ENCODE results near the gene TRPM8. TPM values are rescaled to one million over a fixed set of nuclear protein-coding genes. Genes with fewer than 3 reads are reported as not detected.

The TRPM8 gene
- total and polyA plus RNA-seq, 2 of the 8 experiments (the other 6 are each of a cell fraction or from before 2014, with no cell fraction given) = 0.18 to 0.54 TPM

DNA sequence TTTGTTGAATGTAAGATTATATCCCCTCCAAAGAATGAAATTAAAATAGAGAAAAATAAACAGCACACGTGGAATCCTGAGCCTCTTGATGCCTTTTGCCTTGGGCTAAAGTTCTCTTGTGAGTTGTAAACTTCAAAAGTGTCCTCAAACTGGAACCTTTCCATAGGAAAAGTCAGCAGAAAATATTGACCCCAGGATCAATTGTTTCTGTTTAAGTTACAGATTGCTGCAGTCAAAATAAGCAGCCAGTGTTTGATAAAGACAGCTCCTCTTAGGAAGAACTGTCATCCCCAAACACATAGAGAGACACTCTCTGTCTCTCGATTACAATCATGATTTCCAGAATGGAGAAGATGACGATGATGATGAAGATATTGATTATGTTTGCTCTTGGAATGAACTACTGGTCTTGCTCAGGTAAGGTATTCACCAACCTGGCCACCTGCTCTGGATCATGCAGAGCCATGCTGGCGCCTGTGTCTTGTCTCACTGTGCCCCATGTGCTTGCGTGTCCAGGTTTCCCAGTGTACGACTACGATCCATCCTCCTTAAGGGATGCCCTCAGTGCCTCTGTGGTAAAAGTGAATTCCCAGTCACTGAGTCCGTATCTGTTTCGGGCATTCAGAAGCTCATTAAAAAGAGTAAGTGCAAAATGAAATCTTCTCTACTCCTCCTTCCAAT is 133.4 kb downstream of the TRPM8 start, which contains the start of gene SPP2 (continued):
- TF ChIP-seq NANOG (IDR thresholded peaks at IDR 0.05; ENCODE audit: insufficient read depth, low read depth, low read length, poor library complexity, severe bottlenecking) (no peak), POU5F1 (IDR thresholded peaks at IDR 0.05; ENCODE audit: low read depth, low read length) (no peak), POLR2A (IDR thresholded peaks at IDR 0.05; ENCODE audit: control extremely low read depth in 1 of 2, low read depth in 2 of 2, low read length in 2 of 2) (no peak), TAF1 (IDR thresholded peaks at IDR 0.05; ENCODE audit: low read depth, low read length) (no peak), TAF7 (optimal IDR thresholded peaks at IDR 0.05; ENCODE audit: borderline replicate concordance, low read depth, low read length) (no peak)
- TF ChIP-seq, protein P1, sequence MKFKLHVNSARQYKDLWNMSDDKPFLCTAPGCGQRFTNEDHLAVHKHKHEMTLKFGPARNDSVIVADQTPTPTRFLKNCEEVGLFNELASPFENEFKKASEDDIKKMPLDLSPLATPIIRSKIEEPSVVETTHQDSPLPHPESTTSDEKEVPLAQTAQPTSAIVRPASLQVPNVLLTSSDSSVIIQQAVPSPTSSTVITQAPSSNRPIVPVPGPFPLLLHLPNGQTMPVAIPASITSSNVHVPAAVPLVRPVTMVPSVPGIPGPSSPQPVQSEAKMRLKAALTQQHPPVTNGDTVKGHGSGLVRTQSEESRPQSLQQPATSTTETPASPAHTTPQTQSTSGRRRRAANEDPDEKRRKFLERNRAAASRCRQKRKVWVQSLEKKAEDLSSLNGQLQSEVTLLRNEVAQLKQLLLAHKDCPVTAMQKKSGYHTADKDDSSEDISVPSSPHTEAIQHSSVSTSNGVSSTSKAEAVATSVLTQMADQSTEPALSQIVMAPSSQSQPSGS (IDR thresholded peaks at IDR 0.05; ENCODE audit: low read length) = no peak
- TF ChIP-seq, protein P2, sequence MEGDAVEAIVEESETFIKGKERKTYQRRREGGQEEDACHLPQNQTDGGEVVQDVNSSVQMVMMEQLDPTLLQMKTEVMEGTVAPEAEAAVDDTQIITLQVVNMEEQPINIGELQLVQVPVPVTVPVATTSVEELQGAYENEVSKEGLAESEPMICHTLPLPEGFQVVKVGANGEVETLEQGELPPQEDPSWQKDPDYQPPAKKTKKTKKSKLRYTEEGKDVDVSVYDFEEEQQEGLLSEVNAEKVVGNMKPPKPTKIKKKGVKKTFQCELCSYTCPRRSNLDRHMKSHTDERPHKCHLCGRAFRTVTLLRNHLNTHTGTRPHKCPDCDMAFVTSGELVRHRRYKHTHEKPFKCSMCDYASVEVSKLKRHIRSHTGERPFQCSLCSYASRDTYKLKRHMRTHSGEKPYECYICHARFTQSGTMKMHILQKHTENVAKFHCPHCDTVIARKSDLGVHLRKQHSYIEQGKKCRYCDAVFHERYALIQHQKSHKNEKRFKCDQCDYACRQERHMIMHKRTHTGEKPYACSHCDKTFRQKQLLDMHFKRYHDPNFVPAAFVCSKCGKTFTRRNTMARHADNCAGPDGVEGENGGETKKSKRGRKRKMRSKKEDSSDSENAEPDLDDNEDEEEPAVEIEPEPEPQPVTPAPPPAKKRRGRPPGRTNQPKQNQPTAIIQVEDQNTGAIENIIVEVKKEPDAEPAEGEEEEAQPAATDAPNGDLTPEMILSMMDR (IDR thresholded peaks at IDR 0.05; ENCODE audit: control extremely low read depth in 1 of 3, insufficient read depth in 1 of 3, low read depth in 1 of 3, low read length in 3 of 3) = no peak
